HepG2 (cell line): ENCODE results near the gene AGAP1. TPM values are rescaled to one million over a fixed set of nuclear protein-coding genes. Genes with fewer than 3 reads are reported as not detected.

ENCODE experiments used
- ATAC-seq: fragments of 200-7000 bp; cut with Tn5 transposase; 3 replicates; pipeline ENCODE4 v1.9.1; 2020; ENCODE audit warnings: mild to moderate bottlenecking, moderate library complexity
- BruUV-seq: library from RNA; stranded (reverse); fragments of 400-500 nt; replicated peaks from 2 replicates; lab custom pipeline; 2021; lab: Mats Ljungman, UMichigan
- CTCF ChIA-PET: fragments of 300-600 bp; formaldehyde crosslinking; extraction: SDS; loops from one replicate; lab custom pipeline; 2021; ENCODE audit warnings: low total read pairs, inconsistent platforms, low intra/inter-chr PET ratio; lab: Yijun Ruan, JAX
- POLR2A ChIA-PET: fragments of 350-600 bp; sonication (Branson Sonifier 250); formaldehyde crosslinking; loops from one replicate; lab custom pipeline; 2020; ENCODE audit warnings: antibody characterized with exemption, inconsistent platforms; lab: Yijun Ruan, JAX
- DNase-seq: peaks from one replicate; pipeline ENCODE4 v3.0.0-alpha.2; 2015; ENCODE audit warnings: low spot score
- FAIRE-seq: peaks from 3 replicates; lab custom pipeline; 2011; peaks lifted over from hg19 to GRCh38; lab: Jason Lieb, UNC
- H2AFZ ChIP-seq: one replicate; pipeline ENCODE4 v1.6.1; 2011; ENCODE audit warnings: low read length, inconsistent platforms
- H3K27ac ChIP-seq: fragments of 300-600 bp; 3 replicates; pipeline ENCODE4 v1.8.0; 2011; ENCODE audit warnings: mixed run types, mild to moderate bottlenecking, mixed read lengths, low read length, inconsistent platforms; ENCODE audit not compliant: insufficient read depth; ENCODE audit errors: extremely low read length
- H3K27me3 ChIP-seq, 2 experiments: fragments of 200-600 bp in 1 of 2; 2 replicates in 1 of 2; 3 replicates in 1 of 2; pipeline versions ENCODE4 v1.6.0 to v1.8.0; 2011; ENCODE audit warnings: low read length in 2 of 2, mild to moderate bottlenecking in 2 of 2, moderate library complexity in 2 of 2, inconsistent platforms in 1 of 2; ENCODE audit not compliant: insufficient read depth in 2 of 2, control insufficient read depth in 1 of 2
- H3K36me3 ChIP-seq, 2 experiments: fragments of 200-600 bp in 1 of 2; replicated peaks in 1 of 2; 2 replicates in 1 of 2; 3 replicates in 1 of 2; pipeline versions ENCODE4 v1.5.1 to v1.8.0; 2011; ENCODE audit warnings: low read length in 2 of 2, inconsistent platforms in 1 of 2; ENCODE audit not compliant: insufficient read depth in 2 of 2, control insufficient read depth in 1 of 2
- H3K4me1 ChIP-seq: 2 replicates; pipeline ENCODE4 v1.5.1; 2012; ENCODE audit warnings: low read length, inconsistent platforms; ENCODE audit not compliant: insufficient read depth
- H3K4me2 ChIP-seq: 2 replicates; pipeline ENCODE4 v1.6.0; 2011; ENCODE audit warnings: low read depth, low read length, inconsistent platforms
- H3K4me3 ChIP-seq, 3 experiments: fragments of 200-600 bp in 1 of 3; sonication (generic), shearing (Covaris generic) in 1 of 3; replicated peaks in 1 of 3; 2 replicates each; pipeline ENCODE4 v1.5.1; 2011 to 2016; ENCODE audit warnings: low read length in 3 of 3, inconsistent platforms in 2 of 3, low read depth in 2 of 3, mild to moderate bottlenecking in 2 of 3, control low read depth in 1 of 3, mixed read lengths in 1 of 3; ENCODE audit not compliant: insufficient read depth in 1 of 3
- H3K79me2 ChIP-seq: one replicate; pipeline ENCODE4 v1.6.1; 2011; ENCODE audit warnings: low read length, inconsistent platforms; ENCODE audit not compliant: insufficient read depth
- H3K9ac ChIP-seq: 2 replicates; pipeline ENCODE4 v1.6.0; 2011; ENCODE audit warnings: mild to moderate bottlenecking, low read depth, low read length, inconsistent platforms; ENCODE audit not compliant: insufficient read depth
- H3K9me3 ChIP-seq: 2 replicates; pipeline ENCODE4 v1.5.1; 2012; ENCODE audit warnings: mild to moderate bottlenecking, low read length
- H4K20me1 ChIP-seq: 2 replicates; pipeline ENCODE4 v1.6.0; 2011; ENCODE audit warnings: inconsistent platforms, mild to moderate bottlenecking, low read length, moderate library complexity; ENCODE audit not compliant: insufficient read depth
- BCL6 ChIP-seq: IDR thresholded peaks from 2 replicates; pipeline ENCODE4 v1.6.1; 2016; ENCODE audit warnings: missing genetic modification reagents, missing compliant biosample characterization
- CBFB ChIP-seq: sonication (generic); formaldehyde crosslinking; IDR thresholded peaks from 2 replicates; pipeline ENCODE4 v1.4.0; 2020; ENCODE audit warnings: missing genetic modification reagents
- CBX2 ChIP-seq, 2 experiments: fragments of 200-600 bp in 1 of 2; sonication (generic); formaldehyde crosslinking in 1 of 2; IDR thresholded peaks; 2 replicates each; pipeline versions ENCODE4 v1.7.0 to v1.8.1; 2018 to 2022; ENCODE audit warnings: low read depth in 2 of 2, low read length in 1 of 2, mild to moderate bottlenecking in 1 of 2, missing genetic modification reagents in 1 of 2
- GMEB1 ChIP-seq: sonication (generic); formaldehyde crosslinking; IDR thresholded peaks from 2 replicates; pipeline ENCODE4 v1.5.1; 2020; ENCODE audit warnings: missing genetic modification reagents, mild to moderate bottlenecking, borderline replicate concordance
- HMG20B ChIP-seq: conservative IDR thresholded peaks from 2 replicates; pipeline ENCODE4 v1.6.1; 2016; ENCODE audit warnings: missing genetic modification reagents, missing compliant biosample characterization
- NCOA1 ChIP-seq: sonication (generic); formaldehyde crosslinking; IDR thresholded peaks from 2 replicates; pipeline ENCODE4 v1.9.0; 2021; ENCODE audit warnings: missing genetic modification reagents
- PITX1 ChIP-seq: sonication (generic); formaldehyde crosslinking; IDR thresholded peaks from 2 replicates; pipeline ENCODE4 v1.5.1; 2020; ENCODE audit warnings: mild to moderate bottlenecking, missing genetic modification reagents
- SIX1 ChIP-seq: sonication (generic); formaldehyde crosslinking; IDR thresholded peaks from 2 replicates; pipeline ENCODE4 v1.4.0; 2020; ENCODE audit warnings: missing genetic modification reagents, borderline replicate concordance
- SIX4 ChIP-seq: sonication (generic); formaldehyde crosslinking; IDR thresholded peaks from 2 replicates; pipeline ENCODE4 v1.4.0; 2020; ENCODE audit warnings: missing genetic modification reagents
- SMAD1 ChIP-seq: sonication (generic); formaldehyde crosslinking; IDR thresholded peaks from 2 replicates; pipeline ENCODE4 v1.4.0; 2020; ENCODE audit warnings: missing genetic modification reagents, low read depth, mild to moderate bottlenecking, borderline replicate concordance
- SRY ChIP-seq: sonication (generic); formaldehyde crosslinking; IDR thresholded peaks from 2 replicates; pipeline ENCODE4 v1.8.0; 2022; ENCODE audit warnings: mild to moderate bottlenecking, missing genetic modification reagents
- ZNF124 ChIP-seq: sonication (generic); formaldehyde crosslinking; IDR thresholded peaks from 2 replicates; pipeline ENCODE4 v1.4.0; 2020; ENCODE audit warnings: missing genetic modification reagents
- ZNF292 ChIP-seq: sonication (generic); formaldehyde crosslinking; IDR thresholded peaks from 2 replicates; pipeline ENCODE4 v1.8.1; 2022; ENCODE audit warnings: mild to moderate bottlenecking, low read depth, missing genetic modification reagents, borderline replicate concordance
- ZNF362 ChIP-seq: sonication (generic); formaldehyde crosslinking; IDR thresholded peaks from 2 replicates; pipeline ENCODE4 v1.4.0; 2020; ENCODE audit warnings: missing genetic modification reagents, mild to moderate bottlenecking, borderline replicate concordance
- ZNF501 ChIP-seq: sonication (generic); formaldehyde crosslinking; IDR thresholded peaks from 2 replicates; pipeline ENCODE4 v1.5.1; 2020; ENCODE audit warnings: mild to moderate bottlenecking, moderate library complexity, missing genetic modification reagents
- WGBS: methylation state at CpG from one replicate; pipeline ENCODE4 v1.1.6; 2017; ENCODE audit warnings: low lambda C conversion rate; 5-methylcytosine and 5-hydroxymethylcytosine counted together
- in situ Hi-C: cut with HindIII; loops from 2 replicates; pipeline ENCODE4 v1.10.0; 2017; ENCODE audit warnings: low pct_unique_long_range_greater_than_20kb; ENCODE audit not compliant: extremely low pct_ligation_motif_present
- intact Hi-C: fragments of 100-400 bp; cut with micrococcal nuclease; formaldehyde crosslinking; loops from one replicate; pipeline ENCODE4 v1.10.0; 2022; ENCODE audit not compliant: unreplicated experiment
- polyA plus RNA-seq, 8 experiments: library from polyadenylated mRNA; depleted of rRNA in 3 of 8; stranded (reverse) in 7 of 8; unstranded in 1 of 8; fragments of >200 nt; fragmentation: Illumina TruSeq in 4 of 8; extraction: Trizol in 4 of 8; gene quantifications; 2 replicates each; pipeline versions ENCODE4 v1.2.1 to v1.2.3, GENCODE V29; 2011 to 2016; ENCODE audit warnings: low read depth in 4 of 8, missing spikeins in 1 of 8, mixed read lengths in 1 of 8; ENCODE audit not compliant: insufficient read depth in 1 of 8
- total RNA-seq, 5 experiments: library from RNA; depleted of rRNA; stranded (reverse); fragments of >200 nt; fragmentation: Illumina TruSeq; extraction: Trizol; gene quantifications; 2 replicates each; pipeline ENCODE4 v1.2.3, GENCODE V29; 2016; ENCODE audit warnings: low read depth in 1 of 5

Gene AGAP1
- total and polyA plus RNA-seq, 2 of the 13 experiments (the other 11 are each of a cell fraction or from before 2014, with no cell fraction given): 21.2 to 32.7 TPM

GRCh38 chr2:235693279-235693678, 199.4 kb downstream of the AGAP1 start (continued):
- no peak for TF ChIP-seq GMEB1 (CRISPR knock-in tag)
- TF ChIP-seq CBFB (CRISPR knock-in tag): no peak
- no peak for TF ChIP-seq BCL6 (CRISPR knock-in tag)
- TF ChIP-seq HMG20B (CRISPR knock-in tag): no peak
- no peak for TF ChIP-seq SRY (CRISPR knock-in tag)
- no peak for TF ChIP-seq PITX1 (CRISPR knock-in tag)
- no peak for TF ChIP-seq ZNF362 (CRISPR knock-in tag)

- no peak overlapping the region for H3K4me2 ChIP-seq
- H3K36me3 ChIP-seq: no peaks in the 10 kb centered on the region; a peak in 2 of 5 replicates
- H3K9me3 ChIP-seq: no peaks in the 10 kb centered on the region
- DNase-seq: peak; percentile 41
- no peak overlapping the region for H2AFZ ChIP-seq
- H3K27me3 ChIP-seq: no peaks in the 10 kb centered on the region
- TF ChIP-seq ZNF124 (no peak), CBX2 (IDR thresholded peaks at IDR 0.05; ENCODE audit: low read depth, low read length) (no peak), CBX2 (CRISPR knock-in tag; IDR thresholded peaks at IDR 0.05; ENCODE audit: low read depth) (no peak), SMAD1 (CRISPR knock-in tag) (no peak), SIX1 (CRISPR knock-in tag) (peak; percentile 58; the same call in 1 of the 2 replicates), SIX4 (CRISPR knock-in tag) (peak; percentile 68), ZNF501 (0 out of 2 replicates have a peak, but pooled peaks have one; percentile 31), NCOA1 (CRISPR knock-in tag) (no peak), ZNF292 (CRISPR knock-in tag) (no peak)
- H4K20me1 ChIP-seq: peaks cover 40% of the 10 kb centered on the region; the same call in 1 of the 2 replicates
- no TSS peak for BruUV-seq
- intact Hi-C loops (no loop called here), in situ Hi-C loops (no loop called here)
- ATAC-seq: peak; percentile 50; the same call in 2 of the 3 replicates
- no peak overlapping the region for H3K4me3 ChIP-seq
- H3K9ac ChIP-seq: no peak overlapping the region
- ChIA-PET CTCF (no interaction called here), POLR2A (no interaction called here)
- peaks cover 29% of the 10 kb centered on the region for H3K4me1 ChIP-seq
- H3K27ac ChIP-seq: no peak overlapping the region
- WGBS: 84% methylated on average over 17 of the region's 17 CpGs
- no peak for FAIRE-seq
- peaks cover 70% of the 10 kb centered on the region for H3K79me2 ChIP-seq
These were observed 201.1 kb downstream of the AGAP1 start for GRCh38 chr2:235694721-235695601.
